Measurements from ENCODE around the gene SRD5A3.
"Not testable (repeated sequence)": the region's sequence is repeated elsewhere in the genome, so short reads cannot be mapped to it uniquely, and the experiment has no call there.

Gene SRD5A3

DNA sequence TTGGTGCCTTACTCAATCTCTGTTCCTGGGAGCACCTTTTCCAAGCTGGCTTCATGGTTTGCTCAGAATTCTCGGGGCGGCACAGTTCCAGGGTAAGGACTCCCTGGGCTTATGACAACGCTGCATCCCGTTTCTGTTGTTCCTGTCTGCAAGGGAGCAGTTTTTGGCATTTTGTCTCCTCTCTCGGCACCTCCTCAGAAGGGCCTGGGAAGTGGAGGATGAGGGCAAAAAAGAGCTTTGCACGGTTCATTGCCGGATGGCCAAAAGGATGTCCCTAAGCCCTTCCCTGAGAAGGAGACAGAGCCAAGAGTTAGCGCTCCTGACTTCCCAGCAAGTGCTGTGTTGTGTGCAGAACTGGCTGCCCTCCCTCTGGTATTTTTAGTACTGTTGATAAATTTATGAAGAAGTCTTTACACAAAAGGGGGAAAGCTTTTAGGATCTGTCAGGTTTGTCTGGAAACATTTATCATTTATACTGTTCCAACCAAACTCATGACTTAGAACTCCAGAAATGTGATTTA, 13.4 kb downstream of the SRD5A3 start:
- H4K91ac ChIP-seq (ENCODE audit: low read depth, low read length, poor library complexity), result no peak overlapping the region
- H2BK15ac ChIP-seq (ENCODE audit: low read length), result no peak overlapping the region
- H3K4me1 ChIP-seq (ENCODE audit: control insufficient read depth in 2 of 2, insufficient read depth in 1 of 2, low read depth in 1 of 2, low read length in 2 of 2), result peaks cover 0 to 7% of the 10 kb centered on the region in 2 donors
- H2AK5ac ChIP-seq (ENCODE audit: low read depth, low read length), result no peak overlapping the region
- H3K79me1 ChIP-seq (ENCODE audit: low read depth, low read length), result peaks cover 2% of the 10 kb centered on the region
- no peak overlapping the region for H2BK5ac ChIP-seq (ENCODE audit: low read length)
- no peak overlapping the region for H2BK120ac ChIP-seq (ENCODE audit: low read depth, low read length)
- H2AFZ ChIP-seq (ENCODE audit: low read length), result no peak overlapping the region
- H2BK12ac ChIP-seq (ENCODE audit: low read length), result no peak overlapping the region
- no peak overlapping the region for H3K4me2 ChIP-seq (ENCODE audit: insufficient read depth, low read length, poor library complexity, severe bottlenecking)
- H3K27ac ChIP-seq (replicated peaks; ENCODE audit: low read length), result no peak overlapping the region
- H3K14ac ChIP-seq (ENCODE audit: low read length), result no peak overlapping the region
- no peak overlapping the region for H4K8ac ChIP-seq (ENCODE audit: low read depth, low read length)
- WGBS, 2 donors (ENCODE audit: extremely low coverage in 2 of 2, insufficient read length in 2 of 2, insufficient replicate concordance in 1 of 2), result no CpG with 5 or more reads among the region's 8 CpGs
- no peak overlapping the region for H3K9ac ChIP-seq (ENCODE audit: low read depth, low read length, poor library complexity)
- H3K27me3 ChIP-seq (ENCODE audit: control insufficient read depth in 3 of 3, insufficient read depth in 3 of 3, low read depth in 1 of 3, low read length in 3 of 3), result no peaks in the 10 kb centered on the region
- H3K36me3 ChIP-seq (replicated peaks in 1 of 2; ENCODE audit: control insufficient read depth in 2 of 2, insufficient read depth in 2 of 2, low read length in 2 of 2), result peaks cover 0 to 32% of the 10 kb centered on the region in 2 donors
- no peak overlapping the region for H3K4me3 ChIP-seq (ENCODE audit: low read length in 2 of 2)
- no peak overlapping the region for H3K23ac ChIP-seq (ENCODE audit: low read depth, low read length, poor library complexity)
- no peak for DNase-seq (ENCODE audit: low spot score)
- peaks cover 0 to 2% of the 10 kb centered on the region in 2 donors for H3K9me3 ChIP-seq (replicated peaks in 1 of 2; ENCODE audit: control insufficient read depth in 2 of 2, insufficient read depth in 1 of 2, low read depth in 1 of 2, low read length in 2 of 2)
- H3K4ac ChIP-seq (ENCODE audit: low read length), result no peak overlapping the region
- no peak overlapping the region for H3K18ac ChIP-seq (ENCODE audit: low read length)

DNA sequence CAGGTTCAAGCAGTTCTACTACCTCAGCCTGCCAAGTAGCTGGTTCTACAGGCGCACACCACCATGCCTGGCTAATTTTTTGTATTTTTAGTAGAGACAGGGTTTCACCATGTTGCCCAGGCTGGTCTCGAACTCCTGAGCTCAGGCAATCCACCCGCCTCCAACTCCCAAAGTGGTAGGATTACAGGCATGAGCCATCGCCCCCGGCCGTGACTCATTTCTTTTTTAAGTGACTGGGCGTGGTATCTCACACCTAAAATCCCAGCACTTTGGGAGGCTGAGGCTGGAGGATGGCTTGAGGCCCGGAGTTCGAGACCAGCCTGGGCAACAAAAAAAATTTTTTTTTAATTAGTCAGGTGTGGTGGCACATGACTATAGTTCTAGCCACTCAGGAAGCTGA, 16.9 kb downstream of the SRD5A3 start:
- not testable (repeated sequence) for H2AK5ac ChIP-seq (ENCODE audit: low read depth, low read length); H3K4me3 ChIP-seq (ENCODE audit: low read length in 2 of 2); H4K8ac ChIP-seq (ENCODE audit: low read depth, low read length); H3K18ac ChIP-seq (ENCODE audit: low read length); H2BK5ac ChIP-seq (ENCODE audit: low read length); H2BK15ac ChIP-seq (ENCODE audit: low read length); DNase-seq (ENCODE audit: low spot score); H2BK12ac ChIP-seq (ENCODE audit: low read length); H2BK120ac ChIP-seq (ENCODE audit: low read depth, low read length); H3K27me3 ChIP-seq (ENCODE audit: control insufficient read depth in 3 of 3, insufficient read depth in 3 of 3, low read depth in 1 of 3, low read length in 3 of 3); H3K79me1 ChIP-seq (ENCODE audit: low read depth, low read length); H2AFZ ChIP-seq (ENCODE audit: low read length); H3K27ac ChIP-seq (replicated peaks; ENCODE audit: low read length); H3K9me3 ChIP-seq (replicated peaks in 1 of 2; ENCODE audit: control insufficient read depth in 2 of 2, insufficient read depth in 1 of 2, low read depth in 1 of 2, low read length in 2 of 2); H3K4me2 ChIP-seq (ENCODE audit: insufficient read depth, low read length, poor library complexity, severe bottlenecking); H3K23ac ChIP-seq (ENCODE audit: low read depth, low read length, poor library complexity); H4K91ac ChIP-seq (ENCODE audit: low read depth, low read length, poor library complexity); H3K4ac ChIP-seq (ENCODE audit: low read length); H3K14ac ChIP-seq (ENCODE audit: low read length); H3K9ac ChIP-seq (ENCODE audit: low read depth, low read length, poor library complexity)
- Histone ChIP-seq H3K4me1 (ENCODE audit: control insufficient read depth in 2 of 2, insufficient read depth in 1 of 2, low read depth in 1 of 2, low read length in 2 of 2) (peaks cover 15 to 20% of the 10 kb centered on the region in 2 donors), H3K36me3 (replicated peaks in 1 of 2; ENCODE audit: control insufficient read depth in 2 of 2, insufficient read depth in 2 of 2, low read length in 2 of 2) (peaks cover 0 to 31% of the 10 kb centered on the region in 2 donors)
- no CpG with 5 or more reads among the region's 9 CpGs for WGBS, 2 donors (ENCODE audit: extremely low coverage in 2 of 2, insufficient read length in 2 of 2, insufficient replicate concordance in 1 of 2)

DNA sequence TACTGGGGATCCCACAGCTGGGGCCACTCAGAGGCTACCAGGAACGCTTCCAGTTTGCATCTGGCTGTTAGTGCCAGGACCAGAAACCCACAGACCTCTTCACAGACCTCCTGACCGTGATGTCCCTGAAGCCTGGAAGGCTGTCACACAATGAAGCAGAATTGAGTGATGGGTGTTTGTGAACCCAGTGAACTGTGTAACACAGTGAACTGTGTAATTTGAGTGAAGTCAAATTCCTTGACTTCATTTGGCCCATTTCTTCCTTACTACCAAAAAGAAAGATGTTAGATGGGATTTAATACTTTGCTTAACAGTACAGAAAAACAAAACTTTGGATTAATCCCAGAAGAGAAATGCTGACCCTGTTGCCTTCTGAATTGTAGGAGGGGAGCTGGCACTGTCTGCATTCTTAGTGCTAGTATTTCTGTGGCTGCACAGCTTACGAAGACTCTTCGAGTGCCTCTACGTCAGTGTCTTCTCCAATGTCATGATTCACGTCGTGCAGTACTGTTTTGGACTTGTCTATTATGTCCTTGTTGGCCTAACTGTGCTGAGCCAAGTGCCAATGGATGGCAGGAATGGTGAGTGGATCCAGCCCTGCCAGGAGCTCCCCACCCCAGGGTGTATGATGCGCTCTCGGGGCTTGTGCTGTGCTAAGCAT, 17.8 kb downstream of the SRD5A3 start:
- Histone ChIP-seq H3K4ac (ENCODE audit: low read length) (no peak overlapping the region), H3K18ac (ENCODE audit: low read length) (peak overlapping the region; percentile 87)
- DNase-seq (ENCODE audit: low spot score), result no peak

DNA sequence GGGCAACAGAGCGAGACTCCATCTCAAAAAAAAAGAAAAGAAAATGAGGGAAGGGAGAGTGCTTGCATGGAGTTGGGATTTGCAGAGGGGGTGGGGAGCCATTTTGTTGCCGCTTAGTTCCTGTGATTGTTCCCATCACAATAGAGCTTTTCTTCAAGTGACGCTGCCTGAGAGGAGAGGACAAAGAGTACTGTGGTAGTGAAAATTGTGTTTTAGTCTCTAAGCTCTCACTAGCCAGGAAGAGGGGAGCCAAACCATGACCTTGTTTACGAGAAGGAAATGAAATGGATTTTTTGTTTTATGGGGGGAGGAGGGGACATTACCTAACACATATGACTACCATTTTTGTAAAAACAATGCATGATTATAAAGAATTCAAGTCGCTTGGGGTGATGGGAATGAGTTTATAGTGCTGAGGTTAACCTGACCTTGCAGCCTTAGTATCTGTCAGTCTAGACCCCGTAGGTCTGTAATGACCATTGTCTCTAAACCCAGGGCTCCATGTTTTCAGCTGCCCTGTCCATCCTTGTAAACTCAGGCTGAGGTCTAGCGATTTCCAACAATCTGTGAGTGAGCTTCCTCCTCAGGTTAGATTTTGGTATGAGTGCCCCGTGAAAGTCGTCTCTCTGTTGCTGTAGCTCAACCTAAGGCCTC, 18.8 kb downstream of the SRD5A3 start:
- Histone ChIP-seq H3K9me3 (replicated peaks in 1 of 2; ENCODE audit: control insufficient read depth in 2 of 2, insufficient read depth in 1 of 2, low read depth in 1 of 2, low read length in 2 of 2) (peaks cover 0 to 5% of the 10 kb centered on the region in 2 donors), H3K4me3 (ENCODE audit: low read length in 2 of 2) (no peak overlapping the region), H2BK120ac (ENCODE audit: low read depth, low read length) (no peak overlapping the region), H3K23ac (ENCODE audit: low read depth, low read length, poor library complexity) (no peak overlapping the region), H3K18ac (ENCODE audit: low read length) (no peak overlapping the region), H3K4me1 (ENCODE audit: control insufficient read depth in 2 of 2, insufficient read depth in 1 of 2, low read depth in 1 of 2, low read length in 2 of 2) (peaks cover 15 to 20% of the 10 kb centered on the region in 2 donors), H3K4ac (ENCODE audit: low read length) (no peak overlapping the region), H2BK5ac (ENCODE audit: low read length) (no peak overlapping the region), H2AFZ (ENCODE audit: low read length) (no peak overlapping the region), H3K79me1 (ENCODE audit: low read depth, low read length) (no peaks in the 10 kb centered on the region), H3K14ac (ENCODE audit: low read length) (no peak overlapping the region), H3K27me3 (ENCODE audit: control insufficient read depth in 3 of 3, insufficient read depth in 3 of 3, low read depth in 1 of 3, low read length in 3 of 3) (no peaks in the 10 kb centered on the region), H3K27ac (replicated peaks; ENCODE audit: low read length) (no peak overlapping the region), H3K4me2 (ENCODE audit: insufficient read depth, low read length, poor library complexity, severe bottlenecking) (no peak overlapping the region), H2AK5ac (ENCODE audit: low read depth, low read length) (no peak overlapping the region), H2BK12ac (ENCODE audit: low read length) (no peak overlapping the region), H3K36me3 (replicated peaks in 1 of 2; ENCODE audit: control insufficient read depth in 2 of 2, insufficient read depth in 2 of 2, low read length in 2 of 2) (peaks cover 0 to 36% of the 10 kb centered on the region in 2 donors), H4K91ac (ENCODE audit: low read depth, low read length, poor library complexity) (no peak overlapping the region), H2BK15ac (ENCODE audit: low read length) (no peak overlapping the region), H4K8ac (ENCODE audit: low read depth, low read length) (no peak overlapping the region), H3K9ac (ENCODE audit: low read depth, low read length, poor library complexity) (no peak overlapping the region)
- no CpG with 5 or more reads among the region's 9 CpGs for WGBS, 2 donors (ENCODE audit: extremely low coverage in 2 of 2, insufficient read length in 2 of 2, insufficient replicate concordance in 1 of 2)
- no peak for DNase-seq (ENCODE audit: low spot score)

More for the DNA sequence above, 17.8 kb downstream of the SRD5A3 start:
- WGBS, 2 donors (ENCODE audit: extremely low coverage in 2 of 2, insufficient read length in 2 of 2, insufficient replicate concordance in 1 of 2), result no CpG with 5 or more reads among the region's 9 CpGs
- Histone ChIP-seq H3K14ac (ENCODE audit: low read length) (no peak overlapping the region), H4K8ac (ENCODE audit: low read depth, low read length) (no peak overlapping the region), H3K4me1 (ENCODE audit: control insufficient read depth in 2 of 2, insufficient read depth in 1 of 2, low read depth in 1 of 2, low read length in 2 of 2) (peaks cover 15 to 20% of the 10 kb centered on the region in 2 donors), H2AFZ (ENCODE audit: low read length) (no peak overlapping the region), H3K4me2 (ENCODE audit: insufficient read depth, low read length, poor library complexity, severe bottlenecking) (no peak overlapping the region), H3K27me3 (ENCODE audit: control insufficient read depth in 3 of 3, insufficient read depth in 3 of 3, low read depth in 1 of 3, low read length in 3 of 3) (no peaks in the 10 kb centered on the region), H3K4me3 (ENCODE audit: low read length in 2 of 2) (no peak overlapping the region), H4K91ac (ENCODE audit: low read depth, low read length, poor library complexity) (peak overlapping the region; percentile 86), H3K27ac (replicated peaks; ENCODE audit: low read length) (peak overlapping the region; percentile 2), H2BK5ac (ENCODE audit: low read length) (no peak overlapping the region), H3K23ac (ENCODE audit: low read depth, low read length, poor library complexity) (no peak overlapping the region), H3K79me1 (ENCODE audit: low read depth, low read length) (no peaks in the 10 kb centered on the region), H3K36me3 (replicated peaks in 1 of 2; ENCODE audit: control insufficient read depth in 2 of 2, insufficient read depth in 2 of 2, low read length in 2 of 2) (peaks cover 0 to 32% of the 10 kb centered on the region in 2 donors), H2AK5ac (ENCODE audit: low read depth, low read length) (peak overlapping the region; percentile 38), H2BK120ac (ENCODE audit: low read depth, low read length) (no peak overlapping the region), H2BK12ac (ENCODE audit: low read length) (no peak overlapping the region), H3K9ac (ENCODE audit: low read depth, low read length, poor library complexity) (no peak overlapping the region), H3K9me3 (replicated peaks in 1 of 2; ENCODE audit: control insufficient read depth in 2 of 2, insufficient read depth in 1 of 2, low read depth in 1 of 2, low read length in 2 of 2) (peaks cover 0 to 5% of the 10 kb centered on the region in 2 donors), H2BK15ac (ENCODE audit: low read length) (no peak overlapping the region)

Data from neuronal stem cell (in vitro differentiated cells).